HepG2 (cell line): ENCODE data around the gene IL4I1. TPM values are rescaled to one million over a fixed set of nuclear protein-coding genes. Genes with fewer than 3 reads are reported as not detected.

Source experiments
- EEA1 ChIP-seq: sonication (generic); formaldehyde crosslinking; IDR thresholded peaks from 2 replicates; pipeline ENCODE4 v1.5.1; 2020; ENCODE audit warnings: mild to moderate bottlenecking, missing genetic modification reagents, borderline replicate concordance
- FOXA3 ChIP-seq: IDR thresholded peaks from 2 replicates; pipeline ENCODE4 v1.6.1; 2016; ENCODE audit warnings: missing genetic modification reagents, missing compliant biosample characterization
- HHEX ChIP-seq: IDR thresholded peaks from 2 replicates; pipeline ENCODE4 v1.6.1; 2016; ENCODE audit warnings: control low read depth
- NR1H2 ChIP-seq: sonication (generic); formaldehyde crosslinking; IDR thresholded peaks from 2 replicates; pipeline ENCODE4 v1.8.1; 2022; ENCODE audit warnings: low read depth, missing genetic modification reagents, borderline replicate concordance
- PRPF4 ChIP-seq: fragments of 200-400 bp; formaldehyde crosslinking; IDR thresholded peaks from 2 replicates; pipeline ENCODE4 v1.6.1; 2016; ENCODE audit warnings: low read length, low read depth; ENCODE audit not compliant: poor library complexity, severe bottlenecking
- SATB2 ChIP-seq: sonication (generic); formaldehyde crosslinking; IDR thresholded peaks from 2 replicates; pipeline ENCODE4 v1.5.0; 2020; ENCODE audit warnings: missing genetic modification reagents
- SMARCC2 ChIP-seq: fragments of 450-650 bp; IDR thresholded peaks from 2 replicates; pipeline ENCODE4 v1.6.1; 2017; ENCODE audit warnings: antibody characterized with exemption, mild to moderate bottlenecking
- YEATS2 ChIP-seq: sonication (generic); formaldehyde crosslinking; IDR thresholded peaks from 2 replicates; pipeline ENCODE4 v1.4.0; 2020; ENCODE audit warnings: missing genetic modification reagents, borderline replicate concordance
- YEATS4 ChIP-seq: sonication (generic); formaldehyde crosslinking; IDR thresholded peaks from 2 replicates; pipeline ENCODE4 v1.4.0; 2020; ENCODE audit warnings: missing genetic modification reagents, borderline replicate concordance
- ZBTB38 ChIP-seq: sonication (generic); formaldehyde crosslinking; IDR thresholded peaks from 2 replicates; pipeline ENCODE4 v1.5.1; 2020; ENCODE audit warnings: mild to moderate bottlenecking, missing genetic modification reagents
- ZFAT ChIP-seq: sonication (generic); formaldehyde crosslinking; conservative IDR thresholded peaks from 2 replicates; pipeline ENCODE4 v1.8.1; 2023; ENCODE audit warnings: missing genetic modification reagents, inconsistent platforms
- ZNF383 ChIP-seq: sonication (generic); formaldehyde crosslinking; IDR thresholded peaks from 2 replicates; pipeline ENCODE4 v1.4.0; 2020; ENCODE audit warnings: missing genetic modification reagents, mild to moderate bottlenecking, borderline replicate concordance
- ZNF430 ChIP-seq: sonication (generic); formaldehyde crosslinking; IDR thresholded peaks from 2 replicates; pipeline ENCODE4 v1.9.0; 2021; ENCODE audit warnings: mild to moderate bottlenecking, missing genetic modification reagents
- ZNF792 ChIP-seq: IDR thresholded peaks from 2 replicates; pipeline ENCODE4 v1.6.1; 2016
- ZNF883 ChIP-seq: sonication (generic); formaldehyde crosslinking; IDR thresholded peaks from 2 replicates; pipeline ENCODE4 v1.5.1; 2020; ENCODE audit warnings: mild to moderate bottlenecking, missing genetic modification reagents; ENCODE audit errors: not compliant biosample characterization
- polyA plus RNA-seq, 8 experiments: library from polyadenylated mRNA; depleted of rRNA in 3 of 8; stranded (reverse) in 7 of 8; unstranded in 1 of 8; fragments of >200 nt; fragmentation: Illumina TruSeq in 4 of 8; extraction: Trizol in 4 of 8; gene quantifications; 2 replicates each; pipeline versions ENCODE4 v1.2.1 to v1.2.3, GENCODE V29; 2011 to 2016; ENCODE audit warnings: low read depth in 4 of 8, missing spikeins in 1 of 8, mixed read lengths in 1 of 8; ENCODE audit not compliant: insufficient read depth in 1 of 8
- total RNA-seq, 5 experiments: library from RNA; depleted of rRNA; stranded (reverse); fragments of >200 nt; fragmentation: Illumina TruSeq; extraction: Trizol; gene quantifications; 2 replicates each; pipeline ENCODE4 v1.2.3, GENCODE V29; 2016; ENCODE audit warnings: low read depth in 1 of 5
- TF ChIP-seq, protein P1 (sequence below): sonication (generic); formaldehyde crosslinking; IDR thresholded peaks from 2 replicates; pipeline ENCODE4 v1.9.0; 2021; ENCODE audit warnings: missing genetic modification reagents, borderline replicate concordance
- TF ChIP-seq, protein P2 (sequence below): sonication (generic); formaldehyde crosslinking; IDR thresholded peaks from 2 replicates; pipeline ENCODE4 v1.4.0; 2020; ENCODE audit warnings: mild to moderate bottlenecking, missing genetic modification reagents
- TF ChIP-seq, protein P3 (sequence below): sonication (generic); formaldehyde crosslinking; IDR thresholded peaks from 2 replicates; pipeline ENCODE4 v1.9.0; 2022; ENCODE audit warnings: low read depth, missing genetic modification reagents
- TF ChIP-seq, protein P4 (sequence below): sonication (generic); formaldehyde crosslinking; IDR thresholded peaks from 2 replicates; pipeline ENCODE4 v1.4.0; 2020; ENCODE audit warnings: mild to moderate bottlenecking, missing genetic modification reagents, borderline replicate concordance

Gene IL4I1
- total and polyA plus RNA-seq, 2 of the 13 experiments (the other 11 are each of a cell fraction or from before 2014, with no cell fraction given), result not detected

DNA sequence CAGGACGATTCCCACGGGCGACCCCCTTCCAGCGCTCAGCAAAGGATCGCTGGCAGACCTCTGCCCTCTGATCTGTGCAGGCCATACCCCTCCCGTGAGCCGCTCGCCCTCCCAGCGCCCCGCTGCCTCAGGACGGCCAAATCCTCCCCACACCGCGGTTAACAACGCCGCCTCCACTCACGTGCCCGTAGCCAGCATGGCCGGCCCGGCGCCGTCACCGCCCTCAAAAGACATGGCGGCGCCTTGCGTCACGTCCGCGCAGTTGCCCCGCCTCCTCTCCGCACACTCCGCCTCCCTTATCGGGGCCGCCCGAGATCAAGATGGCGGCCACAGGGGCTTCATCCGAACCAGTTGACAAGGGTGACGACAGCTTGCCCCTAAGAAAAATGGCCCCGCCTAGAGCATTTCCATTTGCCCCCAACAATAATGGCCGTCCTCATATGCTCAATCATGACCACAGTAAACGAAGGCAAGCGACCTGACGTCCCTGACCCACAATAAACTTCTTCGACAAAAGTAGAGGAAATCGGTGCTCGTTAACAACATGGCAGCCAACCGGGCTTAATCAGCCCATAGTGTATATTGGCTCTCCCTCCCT, 20.2 kb downstream of the IL4I1 start (continued):
- TF ChIP-seq, protein P1, sequence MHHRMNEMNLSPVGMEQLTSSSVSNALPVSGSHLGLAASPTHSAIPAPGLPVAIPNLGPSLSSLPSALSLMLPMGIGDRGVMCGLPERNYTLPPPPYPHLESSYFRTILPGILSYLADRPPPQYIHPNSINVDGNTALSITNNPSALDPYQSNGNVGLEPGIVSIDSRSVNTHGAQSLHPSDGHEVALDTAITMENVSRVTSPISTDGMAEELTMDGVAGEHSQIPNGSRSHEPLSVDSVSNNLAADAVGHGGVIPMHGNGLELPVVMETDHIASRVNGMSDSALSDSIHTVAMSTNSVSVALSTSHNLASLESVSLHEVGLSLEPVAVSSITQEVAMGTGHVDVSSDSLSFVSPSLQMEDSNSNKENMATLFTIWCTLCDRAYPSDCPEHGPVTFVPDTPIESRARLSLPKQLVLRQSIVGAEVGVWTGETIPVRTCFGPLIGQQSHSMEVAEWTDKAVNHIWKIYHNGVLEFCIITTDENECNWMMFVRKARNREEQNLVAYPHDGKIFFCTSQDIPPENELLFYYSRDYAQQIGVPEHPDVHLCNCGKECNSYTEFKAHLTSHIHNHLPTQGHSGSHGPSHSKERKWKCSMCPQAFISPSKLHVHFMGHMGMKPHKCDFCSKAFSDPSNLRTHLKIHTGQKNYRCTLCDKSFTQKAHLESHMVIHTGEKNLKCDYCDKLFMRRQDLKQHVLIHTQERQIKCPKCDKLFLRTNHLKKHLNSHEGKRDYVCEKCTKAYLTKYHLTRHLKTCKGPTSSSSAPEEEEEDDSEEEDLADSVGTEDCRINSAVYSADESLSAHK, result no peak
- TF ChIP-seq YEATS2 (CRISPR knock-in tag) (peak; percentile 70; the same call in 1 of the 2 replicates), EEA1 (CRISPR knock-in tag) (0 out of 2 replicates have a peak, but pooled peaks have one; percentile 36), FOXA3 (peak; percentile 62; the same call in 1 of the 2 replicates), PRPF4 (no peak), SMARCC2 (no peak), YEATS4 (CRISPR knock-in tag) (peak; percentile 50), ZNF883 (CRISPR knock-in tag) (peak; percentile 43), ZNF430 (CRISPR knock-in tag) (no peak), ZNF792 (no peak), ZBTB38 (no peak), NR1H2 (CRISPR knock-in tag) (0 out of 2 replicates have a peak, but pooled peaks have one; percentile 16), ZFAT (no peak), ZNF383 (CRISPR knock-in tag) (no peak), SATB2 (CRISPR knock-in tag) (no peak), HHEX (CRISPR knock-in tag) (no peak)
- TF ChIP-seq, protein P2, sequence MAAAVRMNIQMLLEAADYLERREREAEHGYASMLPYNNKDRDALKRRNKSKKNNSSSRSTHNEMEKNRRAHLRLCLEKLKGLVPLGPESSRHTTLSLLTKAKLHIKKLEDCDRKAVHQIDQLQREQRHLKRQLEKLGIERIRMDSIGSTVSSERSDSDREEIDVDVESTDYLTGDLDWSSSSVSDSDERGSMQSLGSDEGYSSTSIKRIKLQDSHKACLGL (CRISPR knock-in tag), result peak; percentile 56; the same call in 1 of the 2 replicates
- TF ChIP-seq, protein P3, sequence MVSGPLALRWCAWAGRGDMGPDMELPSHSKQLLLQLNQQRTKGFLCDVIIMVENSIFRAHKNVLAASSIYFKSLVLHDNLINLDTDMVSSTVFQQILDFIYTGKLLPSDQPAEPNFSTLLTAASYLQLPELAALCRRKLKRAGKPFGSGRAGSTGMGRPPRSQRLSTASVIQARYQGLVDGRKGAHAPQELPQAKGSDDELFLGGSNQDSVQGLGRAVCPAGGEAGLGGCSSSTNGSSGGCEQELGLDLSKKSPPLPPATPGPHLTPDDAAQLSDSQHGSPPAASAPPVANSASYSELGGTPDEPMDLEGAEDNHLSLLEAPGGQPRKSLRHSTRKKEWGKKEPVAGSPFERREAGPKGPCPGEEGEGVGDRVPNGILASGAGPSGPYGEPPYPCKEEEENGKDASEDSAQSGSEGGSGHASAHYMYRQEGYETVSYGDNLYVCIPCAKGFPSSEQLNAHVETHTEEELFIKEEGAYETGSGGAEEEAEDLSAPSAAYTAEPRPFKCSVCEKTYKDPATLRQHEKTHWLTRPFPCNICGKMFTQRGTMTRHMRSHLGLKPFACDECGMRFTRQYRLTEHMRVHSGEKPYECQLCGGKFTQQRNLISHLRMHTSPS (CRISPR knock-in tag), result no peak
- TF ChIP-seq, protein P4, sequence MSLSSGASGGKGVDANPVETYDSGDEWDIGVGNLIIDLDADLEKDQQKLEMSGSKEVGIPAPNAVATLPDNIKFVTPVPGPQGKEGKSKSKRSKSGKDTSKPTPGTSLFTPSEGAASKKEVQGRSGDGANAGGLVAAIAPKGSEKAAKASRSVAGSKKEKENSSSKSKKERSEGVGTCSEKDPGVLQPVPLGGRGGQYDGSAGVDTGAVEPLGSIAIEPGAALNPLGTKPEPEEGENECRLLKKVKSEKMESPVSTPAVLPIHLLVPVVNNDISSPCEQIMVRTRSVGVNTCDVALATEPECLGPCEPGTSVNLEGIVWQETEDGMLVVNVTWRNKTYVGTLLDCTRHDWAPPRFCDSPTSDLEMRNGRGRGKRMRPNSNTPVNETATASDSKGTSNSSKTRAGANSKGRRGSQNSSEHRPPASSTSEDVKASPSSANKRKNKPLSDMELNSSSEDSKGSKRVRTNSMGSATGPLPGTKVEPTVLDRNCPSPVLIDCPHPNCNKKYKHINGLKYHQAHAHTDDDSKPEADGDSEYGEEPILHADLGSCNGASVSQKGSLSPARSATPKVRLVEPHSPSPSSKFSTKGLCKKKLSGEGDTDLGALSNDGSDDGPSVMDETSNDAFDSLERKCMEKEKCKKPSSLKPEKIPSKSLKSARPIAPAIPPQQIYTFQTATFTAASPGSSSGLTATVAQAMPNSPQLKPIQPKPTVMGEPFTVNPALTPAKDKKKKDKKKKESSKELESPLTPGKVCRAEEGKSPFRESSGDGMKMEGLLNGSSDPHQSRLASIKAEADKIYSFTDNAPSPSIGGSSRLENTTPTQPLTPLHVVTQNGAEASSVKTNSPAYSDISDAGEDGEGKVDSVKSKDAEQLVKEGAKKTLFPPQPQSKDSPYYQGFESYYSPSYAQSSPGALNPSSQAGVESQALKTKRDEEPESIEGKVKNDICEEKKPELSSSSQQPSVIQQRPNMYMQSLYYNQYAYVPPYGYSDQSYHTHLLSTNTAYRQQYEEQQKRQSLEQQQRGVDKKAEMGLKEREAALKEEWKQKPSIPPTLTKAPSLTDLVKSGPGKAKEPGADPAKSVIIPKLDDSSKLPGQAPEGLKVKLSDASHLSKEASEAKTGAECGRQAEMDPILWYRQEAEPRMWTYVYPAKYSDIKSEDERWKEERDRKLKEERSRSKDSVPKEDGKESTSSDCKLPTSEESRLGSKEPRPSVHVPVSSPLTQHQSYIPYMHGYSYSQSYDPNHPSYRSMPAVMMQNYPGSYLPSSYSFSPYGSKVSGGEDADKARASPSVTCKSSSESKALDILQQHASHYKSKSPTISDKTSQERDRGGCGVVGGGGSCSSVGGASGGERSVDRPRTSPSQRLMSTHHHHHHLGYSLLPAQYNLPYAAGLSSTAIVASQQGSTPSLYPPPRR (CRISPR knock-in tag), result peak; percentile 51; the same call in 1 of the 2 replicates
